Fibroblast of lung (primary cell): Measurements from ENCODE around the gene ASIC3.

Source experiments
- CTCF ChIP-seq, 2 donors: IDR thresholded peaks in 1 of 2; conservative IDR thresholded peaks in 1 of 2; 1 replicate in 1 of 2; 2 replicates in 1 of 2; pipeline ENCODE4 v1.5.1; 2011 to 2012; ENCODE audit warnings: low read length in 2 of 2, control low read depth in 1 of 2, inconsistent platforms in 1 of 2, low read depth in 1 of 2, mild to moderate bottlenecking in 1 of 2
- EZH2 ChIP-seq: IDR thresholded peaks from 2 replicates; pipeline ENCODE4 v1.5.1; 2012; ENCODE audit warnings: low read length, control low read depth, mild to moderate bottlenecking; ENCODE audit errors: missing control alignments

- TF ChIP-seq CTCF (conservative IDR thresholded peaks at IDR 0.05 in 1 of 2, IDR thresholded peaks at IDR 0.05 in 1 of 2; ENCODE audit: low read depth in 1 of 2, low read length in 2 of 2) (no peak), EZH2 (no peak)
Measured at GRCh38 chr7:151065516-151065915, 17.2 kb downstream of the ASIC3 start.
